Right lobe of liver (tissue), 6 donors: ENCODE measurements around the gene CCDC88B. TPM values are rescaled to one million over a fixed set of nuclear protein-coding genes. Genes with fewer than 3 reads are reported as not detected.
A peak's percentile ranks its signal among the peaks of the same experiment; 100 is the strongest.

Experiments used
- ATAC-seq, 4 donors: fragments of 200-7000 bp; cut with Tn5 transposase; one replicate each; pipeline ENCODE4 v1.9.1; 2020; ENCODE audit warnings: mild to moderate bottlenecking in 4 of 4, moderate library complexity in 4 of 4
- DNase-seq, 3 donors: peaks; one replicate each; pipeline ENCODE4 v3.0.0-alpha.2; 2020
- H3K27ac ChIP-seq, 3 donors: fragments of 200-600 bp; one replicate each; pipeline ENCODE4 v1.8.0; 2022
- H3K27me3 ChIP-seq, 2 donors: fragments of 200-600 bp; one replicate each; pipeline ENCODE4 v1.8.0; 2022
- H3K36me3 ChIP-seq, 4 donors: fragments of 200-600 bp; sonication (generic) in 1 of 4; one replicate each; pipeline versions ENCODE4 v1.5.1 to v1.8.0; 2017 to 2022; ENCODE audit warnings: control low read depth in 1 of 4
- H3K4me1 ChIP-seq, 4 donors: fragments of 200-600 bp; sonication (generic) in 1 of 4; one replicate each; pipeline versions ENCODE4 v1.5.1 to v1.8.0; 2017 to 2022; ENCODE audit warnings: control low read depth in 1 of 4
- H3K4me3 ChIP-seq, 3 donors: fragments of 200-600 bp; one replicate each; pipeline ENCODE4 v1.8.0; 2022
- H3K9me3 ChIP-seq, 4 donors: fragments of 200-600 bp; sonication (generic) in 1 of 4; one replicate each; pipeline versions ENCODE4 v1.5.1 to v1.8.0; 2017 to 2022; ENCODE audit warnings: control low read depth in 1 of 4
- POLR2A ChIP-seq: fragments of 450-650 bp; IDR thresholded peaks from one replicate; pipeline ENCODE4 v1.6.1; 2017; ENCODE audit warnings: antibody characterized with exemption, mild to moderate bottlenecking
- WGBS: methylation state at CpG from one replicate; pipeline ENCODE4 v1.1.6; 2018; ENCODE audit warnings: low coverage, low lambda C conversion rate; ENCODE audit not compliant: insufficient coverage; ENCODE audit errors: missing lambda C conversion rate; 5-methylcytosine and 5-hydroxymethylcytosine counted together
- intact Hi-C, 2 donors: fragments of 100-400 bp; cut with DNase I; formaldehyde crosslinking; loops; one replicate each; pipeline versions ENCODE4 v1.11.2 to v1.14.1; 2022
- total RNA-seq, 6 experiments: library from RNA; depleted of rRNA in 2 of 6; stranded (reverse); fragments of >200 nt in 2 of 6; fragmentation: NEBNext Ultra II Directional in 3 of 6; extraction: Animal tissue kit (Norgen Biotek cat#: 25700) in 3 of 6; gene quantifications; one replicate each; pipeline versions ENCODE4 v1.1.0 to v1.2.4, GENCODE V29; 2016 to 2023
- TF ChIP-seq, protein P1 (sequence below), 4 donors: fragments of 200-600 bp in 3 of 4; fragments of 450-650 bp in 1 of 4; IDR thresholded peaks; one replicate each; pipeline versions ENCODE4 v1.5.1 to v1.8.0; 2016 to 2022; ENCODE audit warnings: antibody characterized with exemption in 4 of 4, mild to moderate bottlenecking in 2 of 4
- donor health status: DM: no; HTN: yes; CAD: no.
- donor health status: DM: no; HTN: no; CAD: no.
- donor health status: DM: no; HTN: no; CAD: no.
- donor health status: DM: no; HTN: yes; CAD: no.
- donor health status: DM: no; HTN: yes; CAD: no.

The CCDC88B gene
- total RNA-seq, 6 experiments from 2014 or later: 2.4 to 10.6 (median 4.9) TPM

DNA sequence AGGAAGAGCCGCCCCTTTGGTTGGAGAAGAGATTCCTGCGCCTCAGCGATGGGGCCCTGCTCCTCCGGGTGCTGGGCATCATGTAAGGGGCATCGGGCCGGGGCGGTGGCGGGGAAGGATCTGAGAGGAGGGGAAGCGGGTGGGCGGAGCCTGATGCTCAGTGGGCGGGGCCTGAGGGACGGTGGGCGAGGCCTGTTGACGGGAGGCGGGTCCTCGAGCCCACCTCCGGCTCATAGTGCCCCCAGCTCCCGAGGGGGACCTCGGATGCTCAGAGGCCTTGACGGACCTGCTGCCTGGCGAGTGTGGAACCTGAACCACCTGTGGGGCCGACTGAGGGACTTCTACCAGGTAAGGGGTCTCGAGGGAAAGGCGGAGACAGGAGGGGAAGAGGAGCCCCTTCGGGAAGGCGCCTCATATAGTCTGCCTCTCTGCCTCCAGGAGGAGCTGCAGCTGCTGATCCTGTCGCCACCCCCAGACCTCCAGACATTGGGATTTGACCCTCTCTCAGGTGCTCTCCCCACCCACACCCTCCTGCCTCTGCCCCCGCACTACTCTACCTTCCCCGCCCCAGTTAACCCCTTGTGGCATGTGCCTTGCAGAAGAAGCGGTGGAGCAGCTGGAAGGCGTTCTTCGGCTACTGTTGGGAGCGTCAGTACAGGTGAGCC is 799 bp downstream of the CCDC88B start:
- peak overlapping the region in 1 of 3 donors; percentile 33 for H3K27ac ChIP-seq
- 49% methylated on average over 15 of the region's 33 CpGs for WGBS
- H3K36me3 ChIP-seq: no peaks in the 10 kb centered on the region
- no peaks in the 10 kb centered on the region for H3K9me3 ChIP-seq
- ATAC-seq (peak in 3 of 4 donors; percentile 5 to 14 (median 6)), DNase-seq (peak; percentile 68 to 80 (median 70))
- peaks cover 0 to 11% (median 2%) of the 10 kb centered on the region in 4 donors for H3K4me1 ChIP-seq
- H3K4me3 ChIP-seq: no peak overlapping the region
- H3K27me3 ChIP-seq: no peaks in the 10 kb centered on the region
- TF ChIP-seq, protein P1, sequence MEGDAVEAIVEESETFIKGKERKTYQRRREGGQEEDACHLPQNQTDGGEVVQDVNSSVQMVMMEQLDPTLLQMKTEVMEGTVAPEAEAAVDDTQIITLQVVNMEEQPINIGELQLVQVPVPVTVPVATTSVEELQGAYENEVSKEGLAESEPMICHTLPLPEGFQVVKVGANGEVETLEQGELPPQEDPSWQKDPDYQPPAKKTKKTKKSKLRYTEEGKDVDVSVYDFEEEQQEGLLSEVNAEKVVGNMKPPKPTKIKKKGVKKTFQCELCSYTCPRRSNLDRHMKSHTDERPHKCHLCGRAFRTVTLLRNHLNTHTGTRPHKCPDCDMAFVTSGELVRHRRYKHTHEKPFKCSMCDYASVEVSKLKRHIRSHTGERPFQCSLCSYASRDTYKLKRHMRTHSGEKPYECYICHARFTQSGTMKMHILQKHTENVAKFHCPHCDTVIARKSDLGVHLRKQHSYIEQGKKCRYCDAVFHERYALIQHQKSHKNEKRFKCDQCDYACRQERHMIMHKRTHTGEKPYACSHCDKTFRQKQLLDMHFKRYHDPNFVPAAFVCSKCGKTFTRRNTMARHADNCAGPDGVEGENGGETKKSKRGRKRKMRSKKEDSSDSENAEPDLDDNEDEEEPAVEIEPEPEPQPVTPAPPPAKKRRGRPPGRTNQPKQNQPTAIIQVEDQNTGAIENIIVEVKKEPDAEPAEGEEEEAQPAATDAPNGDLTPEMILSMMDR (IDR thresholded peaks at IDR 0.05): no peak
- no peak for TF ChIP-seq POLR2A
- intact Hi-C loops: no loop called here

DNA sequence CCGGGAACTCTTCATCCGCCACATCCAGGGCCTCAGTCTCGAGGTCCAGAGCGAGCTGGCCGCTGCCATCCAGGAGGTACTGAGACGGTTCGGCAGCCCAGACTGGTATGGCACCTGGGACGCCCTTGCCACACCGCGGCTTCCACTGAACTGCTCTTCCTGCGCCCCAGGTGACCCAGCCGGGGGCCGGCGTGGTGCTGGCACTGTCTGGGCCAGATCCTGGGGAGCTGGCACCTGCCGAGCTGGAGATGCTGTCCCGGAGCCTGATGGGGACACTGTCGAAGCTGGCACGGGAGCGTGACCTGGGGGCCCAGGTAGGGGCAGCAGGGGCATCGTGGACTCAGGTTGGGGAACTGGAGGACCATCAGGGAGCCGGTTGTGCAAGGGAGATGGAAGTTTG is 1.4 kb downstream of the CCDC88B start:
- Histone ChIP-seq H3K9me3 (no peaks in the 10 kb centered on the region), H3K36me3 (no peaks in the 10 kb centered on the region), H3K4me1 (peaks cover 0 to 11% (median 2%) of the 10 kb centered on the region in 4 donors), H3K4me3 (no peak overlapping the region), H3K27me3 (no peaks in the 10 kb centered on the region), H3K27ac (no peak overlapping the region)
- peak in 1 of 3 donors; percentile 57 for DNase-seq
- ATAC-seq: no peak
- WGBS: 60% methylated on average over 1 of the region's 21 CpGs
- intact Hi-C loops: no loop called here
- TF ChIP-seq, protein P1 (IDR thresholded peaks at IDR 0.05): no peak
- no peak for TF ChIP-seq POLR2A

DNA sequence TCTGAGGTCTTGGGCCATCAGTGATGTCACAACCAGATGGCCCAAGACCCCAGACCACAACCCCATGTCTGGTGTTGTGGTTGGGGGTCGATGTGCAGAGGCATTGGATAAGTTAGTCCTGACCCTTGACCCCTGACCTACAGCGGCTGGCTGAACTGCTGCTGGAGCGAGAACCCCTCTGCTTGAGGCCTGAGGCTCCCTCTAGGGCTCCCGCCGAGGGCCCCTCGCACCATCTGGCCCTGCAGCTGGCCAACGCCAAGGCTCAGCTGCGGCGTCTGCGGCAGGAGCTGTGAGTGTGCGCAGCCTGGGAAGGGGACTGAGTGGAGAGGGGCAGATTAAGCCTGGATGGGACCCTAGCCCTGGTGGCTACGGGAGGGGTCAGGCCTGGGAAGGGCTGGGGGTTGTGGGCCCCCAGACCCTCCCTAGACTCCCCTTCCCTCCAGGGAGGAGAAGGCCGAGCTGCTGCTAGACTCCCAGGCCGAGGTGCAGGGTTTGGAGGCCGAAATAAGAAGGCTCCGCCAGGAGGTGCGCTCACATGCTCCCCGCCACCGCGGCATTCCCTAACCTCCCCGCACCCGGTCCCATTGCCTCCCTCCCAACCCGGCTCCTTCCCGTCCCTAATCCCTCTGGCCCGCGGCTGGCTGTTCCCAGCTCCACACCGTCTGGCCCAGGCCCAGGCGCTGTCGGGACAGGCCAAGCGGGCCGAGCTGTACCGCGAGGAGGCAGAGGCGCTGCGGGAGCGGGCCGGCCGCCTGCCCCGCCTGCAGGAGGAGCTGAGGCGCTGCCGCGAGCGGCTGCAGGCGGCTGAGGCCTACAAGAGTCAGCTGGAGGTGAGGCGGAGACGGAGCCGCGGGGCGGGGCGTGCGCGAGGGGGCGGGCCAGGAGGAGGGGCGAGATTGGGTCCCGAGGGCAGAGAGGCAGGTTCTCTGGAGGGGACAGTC is 2.1 kb downstream of the CCDC88B start:
- intact Hi-C loops: no loop called here
- TF ChIP-seq POLR2A: peak; percentile 30
- TF ChIP-seq, protein P1 (IDR thresholded peaks at IDR 0.05): peak; percentile 33 to 47 (median 36)

GRCh38 chr11:64342869-64343745 is 3.1 kb downstream of the CCDC88B start:
- no peak overlapping the region for H3K27ac ChIP-seq
- H3K27me3 ChIP-seq: no peaks in the 10 kb centered on the region
- H3K4me1 ChIP-seq: peaks cover 0 to 11% (median 2%) of the 10 kb centered on the region in 4 donors
- H3K9me3 ChIP-seq: no peaks in the 10 kb centered on the region
- DNase-seq (peak in 1 of 3 donors; percentile 58), ATAC-seq (peak in 2 of 4 donors; percentile 29 to 43)
- 21% methylated on average over 8 of the region's 29 CpGs for WGBS
- intact Hi-C loops: no loop called here
- H3K4me3 ChIP-seq: peak overlapping the region in 1 of 3 donors; percentile 37
- no peak for TF ChIP-seq POLR2A
- TF ChIP-seq, protein P1 (IDR thresholded peaks at IDR 0.05): no peak
- no peaks in the 10 kb centered on the region for H3K36me3 ChIP-seq

More for the DNA sequence above, 2.1 kb downstream of the CCDC88B start:
- DNase-seq (peak; percentile 92 to 94 (median 94)), ATAC-seq (peak; percentile 93 to 96 (median 95))
- Histone ChIP-seq H3K36me3 (no peaks in the 10 kb centered on the region), H3K27me3 (no peaks in the 10 kb centered on the region), H3K27ac (peak overlapping the region in 1 of 3 donors; percentile 18), H3K4me1 (peaks cover 0 to 11% (median 2%) of the 10 kb centered on the region in 4 donors), H3K4me3 (peak overlapping the region in 2 of 3 donors; percentile 9 to 37), H3K9me3 (no peaks in the 10 kb centered on the region)
- 27% methylated on average over 22 of the region's 55 CpGs for WGBS
